Right atrium auricular region (tissue), 2 donors: ENCODE measurements around the gene MBNL2. TPM values are rescaled to one million over a fixed set of nuclear protein-coding genes. Genes with fewer than 3 reads are reported as not detected.

ENCODE experiments used
- DNase-seq: peaks from one replicate; pipeline ENCODE4 v3.0.0-alpha.2; 2019; ENCODE audit warnings: low spot score
- H3K27ac ChIP-seq, 2 donors: fragments of 200-600 bp; sonication (generic); 1 replicate in 1 of 2; 2 replicates in 1 of 2; pipeline ENCODE4 v1.5.1; 2016 to 2019
- H3K27me3 ChIP-seq, 2 donors: fragments of 200-600 bp; sonication (generic); one replicate each; pipeline versions ENCODE4 v1.5.1 to v1.6.0; 2017 to 2019
- H3K36me3 ChIP-seq: fragments of 200-600 bp; sonication (generic); one replicate; pipeline ENCODE4 v1.5.1; 2016
- H3K4me1 ChIP-seq, 2 donors: fragments of 200-600 bp; sonication (generic); one replicate each; pipeline versions ENCODE4 v1.5.1 to v1.6.0; 2017 to 2019
- H3K4me3 ChIP-seq, 2 donors: fragments of 200-600 bp; sonication (generic); 1 replicate in 1 of 2; 2 replicates in 1 of 2; pipeline ENCODE4 v1.5.1; 2017 to 2019; ENCODE audit warnings: mild to moderate bottlenecking in 1 of 2, moderate library complexity in 1 of 2
- H3K9me3 ChIP-seq, 2 donors: fragments of 200-600 bp; sonication (generic); one replicate each; pipeline ENCODE4 v1.5.1; 2019
- total RNA-seq, 2 donors: library from RNA; depleted of rRNA; stranded (reverse); fragments of >200 nt; gene quantifications; one replicate each; pipeline ENCODE4 v1.1.0, GENCODE V29; 2016
- TF ChIP-seq, protein P1 (sequence below), 2 donors: fragments of 200-600 bp; sonication (generic); IDR thresholded peaks; one replicate each; pipeline ENCODE4 v1.5.1; 2019; ENCODE audit warnings: antibody characterized with exemption in 2 of 2

The MBNL2 gene
- total RNA-seq, 2 donors from 2014 or later = 62.0 to 81.6 TPM

DNA sequence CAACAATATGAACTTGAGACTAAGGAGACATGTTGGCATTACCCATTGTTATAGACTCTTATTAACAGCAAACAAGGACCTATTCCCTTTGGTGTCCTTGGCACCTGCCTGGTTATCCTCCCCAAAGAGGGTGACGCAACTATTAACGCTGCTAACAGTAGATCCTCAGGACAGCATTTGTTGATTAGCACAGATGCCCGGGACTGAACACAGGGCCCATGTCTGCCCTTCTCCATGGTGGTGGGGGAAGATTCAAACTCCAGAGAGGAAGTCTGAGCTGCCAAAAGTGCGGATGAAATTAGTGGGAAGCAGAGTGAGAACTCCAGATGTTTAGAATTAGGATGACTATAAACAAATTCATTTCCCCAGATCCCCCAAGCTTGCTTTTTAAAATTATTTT, 110.6 kb downstream of the MBNL2 start:
- H3K27me3 ChIP-seq = no peaks in the 10 kb centered on the region
- no peak for DNase-seq
- H3K4me1 ChIP-seq = peaks cover 0 to 48% of the 10 kb centered on the region in 2 donors
- no peak overlapping the region for H3K4me3 ChIP-seq
- H3K27ac ChIP-seq = no peak overlapping the region
- no peaks in the 10 kb centered on the region for H3K9me3 ChIP-seq
- H3K36me3 ChIP-seq = peaks cover 14% of the 10 kb centered on the region
- TF ChIP-seq, protein P1, sequence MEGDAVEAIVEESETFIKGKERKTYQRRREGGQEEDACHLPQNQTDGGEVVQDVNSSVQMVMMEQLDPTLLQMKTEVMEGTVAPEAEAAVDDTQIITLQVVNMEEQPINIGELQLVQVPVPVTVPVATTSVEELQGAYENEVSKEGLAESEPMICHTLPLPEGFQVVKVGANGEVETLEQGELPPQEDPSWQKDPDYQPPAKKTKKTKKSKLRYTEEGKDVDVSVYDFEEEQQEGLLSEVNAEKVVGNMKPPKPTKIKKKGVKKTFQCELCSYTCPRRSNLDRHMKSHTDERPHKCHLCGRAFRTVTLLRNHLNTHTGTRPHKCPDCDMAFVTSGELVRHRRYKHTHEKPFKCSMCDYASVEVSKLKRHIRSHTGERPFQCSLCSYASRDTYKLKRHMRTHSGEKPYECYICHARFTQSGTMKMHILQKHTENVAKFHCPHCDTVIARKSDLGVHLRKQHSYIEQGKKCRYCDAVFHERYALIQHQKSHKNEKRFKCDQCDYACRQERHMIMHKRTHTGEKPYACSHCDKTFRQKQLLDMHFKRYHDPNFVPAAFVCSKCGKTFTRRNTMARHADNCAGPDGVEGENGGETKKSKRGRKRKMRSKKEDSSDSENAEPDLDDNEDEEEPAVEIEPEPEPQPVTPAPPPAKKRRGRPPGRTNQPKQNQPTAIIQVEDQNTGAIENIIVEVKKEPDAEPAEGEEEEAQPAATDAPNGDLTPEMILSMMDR (IDR thresholded peaks at IDR 0.05) = no peak

DNA sequence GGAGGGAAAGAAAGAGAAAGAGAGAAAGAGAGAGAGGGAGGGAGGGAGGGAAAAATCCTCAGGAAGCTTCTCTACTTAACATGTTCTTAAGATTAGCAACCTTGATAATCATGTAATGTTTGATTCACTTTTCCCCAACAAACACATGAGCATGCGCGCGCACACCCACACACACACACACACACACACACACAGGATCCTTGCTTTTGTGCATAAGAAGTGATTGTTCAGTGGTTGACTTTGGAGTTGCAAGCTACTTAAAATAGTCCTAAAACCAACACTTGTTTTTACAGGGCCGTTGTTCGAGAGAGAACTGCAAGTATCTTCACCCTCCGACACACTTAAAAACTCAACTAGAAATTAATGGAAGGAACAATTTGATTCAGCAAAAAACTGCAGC, 111.8 kb downstream of the MBNL2 start:
- H3K4me1 ChIP-seq = peaks cover 0 to 45% of the 10 kb centered on the region in 2 donors
- H3K9me3 ChIP-seq = no peaks in the 10 kb centered on the region
- no peak overlapping the region for H3K27ac ChIP-seq
- H3K36me3 ChIP-seq = peaks cover 14% of the 10 kb centered on the region
- no peak overlapping the region for H3K4me3 ChIP-seq
- TF ChIP-seq, protein P1 (IDR thresholded peaks at IDR 0.05) = no peak
- no peaks in the 10 kb centered on the region for H3K27me3 ChIP-seq
- DNase-seq = no peak

DNA sequence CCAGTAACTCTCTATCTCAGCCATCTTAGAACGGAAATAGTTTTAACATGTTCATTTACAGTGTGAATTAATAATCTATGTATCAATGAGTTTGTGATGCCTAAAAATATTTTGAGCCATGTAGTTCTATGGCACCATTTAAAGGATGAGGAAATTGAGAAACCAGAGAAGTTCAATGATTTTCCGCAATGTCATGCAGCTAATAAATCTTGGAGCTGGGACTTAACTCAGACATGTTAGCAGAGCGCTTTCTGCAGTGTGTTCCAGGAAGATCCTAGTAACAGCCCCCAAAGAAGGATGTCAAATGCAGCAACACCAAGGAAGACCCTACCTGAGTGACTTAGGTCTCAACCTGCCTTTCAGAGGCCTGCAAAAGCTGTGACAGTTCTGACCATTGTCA, 112.6 kb downstream of the MBNL2 start:
- no peak overlapping the region for H3K4me3 ChIP-seq
- TF ChIP-seq, protein P1 (IDR thresholded peaks at IDR 0.05) = no peak
- peaks cover 14% of the 10 kb centered on the region for H3K36me3 ChIP-seq
- H3K4me1 ChIP-seq = peaks cover 0 to 48% of the 10 kb centered on the region in 2 donors
- no peaks in the 10 kb centered on the region for H3K27me3 ChIP-seq
- H3K27ac ChIP-seq = no peak overlapping the region
- DNase-seq = no peak
- no peaks in the 10 kb centered on the region for H3K9me3 ChIP-seq

DNA sequence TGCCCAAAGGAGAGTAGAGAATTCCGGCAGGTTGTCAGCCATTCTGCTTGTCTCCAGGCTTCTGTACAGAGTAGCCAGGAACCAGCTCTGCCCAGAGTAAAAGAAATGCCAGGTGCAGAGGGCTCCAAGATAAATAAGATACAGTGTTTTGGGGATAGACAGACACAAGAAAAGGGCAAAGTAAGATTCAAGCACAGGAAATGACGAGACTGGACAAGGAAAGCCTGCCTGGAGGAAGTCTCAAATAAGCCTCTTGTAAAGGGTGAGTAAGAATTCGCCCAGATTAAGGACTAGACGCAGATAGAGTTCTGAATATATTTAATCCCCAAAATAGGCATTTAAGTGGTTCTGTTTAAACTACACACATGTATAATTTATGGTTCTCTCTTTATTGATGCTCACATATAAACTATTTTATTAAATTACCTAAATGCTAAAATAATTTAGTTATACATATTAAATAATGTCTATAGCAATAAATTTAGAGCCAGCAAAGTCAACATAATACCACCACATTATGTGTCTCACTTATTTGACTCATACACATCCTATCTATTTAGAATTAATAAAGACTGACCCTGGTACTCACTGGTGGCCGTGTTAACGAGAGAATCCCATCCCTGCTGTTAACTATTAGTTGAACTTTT, 113.5 kb downstream of the MBNL2 start:
- TF ChIP-seq, protein P1 (IDR thresholded peaks at IDR 0.05) = no peak

DNA sequence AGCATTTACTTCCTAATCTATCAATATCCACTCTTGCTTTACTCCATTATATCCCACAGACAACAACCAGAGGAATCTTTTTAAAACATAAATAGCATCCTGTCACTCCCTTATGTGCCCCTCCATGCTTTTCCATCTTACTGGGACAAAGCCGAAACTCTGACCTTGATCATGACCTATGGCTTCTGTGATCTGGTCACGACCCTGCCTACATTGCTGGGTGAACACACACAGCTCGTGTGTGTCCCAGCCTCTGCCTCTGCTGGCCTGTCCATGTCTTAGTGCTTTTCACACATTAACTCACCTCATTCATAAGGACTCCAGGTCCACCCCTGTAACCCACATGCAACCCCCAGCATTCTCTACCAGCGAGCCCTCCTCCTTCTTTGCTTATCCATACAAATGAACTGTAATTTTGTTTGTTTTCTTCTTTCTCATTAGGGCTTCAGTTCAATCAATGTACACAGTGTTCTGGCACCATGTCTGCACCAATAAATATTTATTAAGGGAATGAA, 115.9 kb downstream of the MBNL2 start:
- H3K4me3 ChIP-seq = no peak overlapping the region
- H3K36me3 ChIP-seq = peaks cover 16% of the 10 kb centered on the region
- no peaks in the 10 kb centered on the region for H3K27me3 ChIP-seq
- H3K4me1 ChIP-seq = peaks cover 0 to 62% of the 10 kb centered on the region in 2 donors
- H3K27ac ChIP-seq = no peak overlapping the region
- no peak for DNase-seq
- TF ChIP-seq, protein P1 (IDR thresholded peaks at IDR 0.05) = no peak
- H3K9me3 ChIP-seq = no peaks in the 10 kb centered on the region

More for the DNA sequence above, 113.5 kb downstream of the MBNL2 start:
- no peak for DNase-seq
- Histone ChIP-seq H3K4me1 (peaks cover 0 to 53% of the 10 kb centered on the region in 2 donors), H3K4me3 (no peak overlapping the region), H3K9me3 (no peaks in the 10 kb centered on the region), H3K27me3 (no peaks in the 10 kb centered on the region), H3K27ac (peak overlapping the region in 1 of 2 donors; percentile 37), H3K36me3 (peaks cover 14% of the 10 kb centered on the region)
